MG63 (cell line): ENCODE data around the gene PLVAP. TPM values are rescaled to one million over a fixed set of nuclear protein-coding genes. Genes with fewer than 3 reads are reported as not detected.

Experiments used
- DNase-seq: peaks from one replicate; pipeline ENCODE4 v3.0.0-alpha.2; 2020
- H3K27me3 ChIP-seq: fragments of 250-450 bp; sonication (Bioruptor Pico); 2 replicates; pipeline ENCODE4 v1.5.1; 2020; ENCODE audit warnings: mild to moderate bottlenecking, moderate library complexity
- H3K36me3 ChIP-seq: fragments of 250-450 bp; sonication (Bioruptor Pico); 2 replicates; pipeline ENCODE4 v1.5.1; 2020; ENCODE audit warnings: mild to moderate bottlenecking, moderate library complexity
- H3K4me3 ChIP-seq: fragments of 250-450 bp; sonication (Bioruptor Pico); 2 replicates; pipeline ENCODE4 v1.5.1; 2020; ENCODE audit warnings: mild to moderate bottlenecking, moderate library complexity
- H3K9me3 ChIP-seq: fragments of 250-450 bp; sonication (Bioruptor Pico); 2 replicates; pipeline ENCODE4 v1.5.1; 2020; ENCODE audit warnings: mild to moderate bottlenecking, moderate library complexity
- total RNA-seq: library from RNA; depleted of rRNA; stranded (reverse); fragments of >200 nt; shearing (Covaris generic); gene quantifications from 2 replicates; pipeline ENCODE4 v1.2.3, GENCODE V29; 2014; ENCODE audit warnings: low replicate concordance

Gene PLVAP
- total RNA-seq, 1 experiment from 2014 or later, result not detected

GRCh38 chr19:17404621-17405249 is 27.6 kb upstream of the PLVAP start:
- peak overlapping the region; percentile 66 for H3K4me3 ChIP-seq

DNA sequence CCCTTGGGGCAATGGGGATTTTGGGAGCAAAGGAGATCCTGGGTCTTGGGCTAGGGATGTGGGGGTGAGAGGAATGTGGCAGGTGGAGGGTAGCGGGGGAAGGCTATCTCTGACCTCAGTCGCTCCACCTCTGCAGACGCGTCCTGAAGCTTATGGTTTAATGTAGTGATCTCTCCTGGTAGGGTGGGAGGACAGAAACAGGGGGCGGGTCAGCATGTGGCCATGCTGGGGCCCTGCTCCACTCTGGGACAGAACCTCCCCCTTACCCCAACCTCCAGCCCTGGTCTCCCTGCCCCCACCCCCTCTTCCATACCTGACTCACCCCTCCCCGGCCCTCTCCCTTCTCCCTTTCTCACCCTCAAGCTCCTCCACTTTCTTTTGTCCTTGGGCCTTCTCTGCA is 26.9 kb upstream of the PLVAP start:
- Histone ChIP-seq H3K9me3 (no peaks in the 10 kb centered on the region), H3K36me3 (peaks cover 48% of the 10 kb centered on the region), H3K4me3 (peak overlapping the region; percentile 66), H3K27me3 (no peaks in the 10 kb centered on the region)
- no peak for DNase-seq

More at GRCh38 chr19:17404621-17405249, 27.6 kb upstream of the PLVAP start:
- no peak for DNase-seq
- H3K9me3 ChIP-seq, result no peaks in the 10 kb centered on the region
- peaks cover 44% of the 10 kb centered on the region for H3K36me3 ChIP-seq
- H3K27me3 ChIP-seq, result no peaks in the 10 kb centered on the region

DNA sequence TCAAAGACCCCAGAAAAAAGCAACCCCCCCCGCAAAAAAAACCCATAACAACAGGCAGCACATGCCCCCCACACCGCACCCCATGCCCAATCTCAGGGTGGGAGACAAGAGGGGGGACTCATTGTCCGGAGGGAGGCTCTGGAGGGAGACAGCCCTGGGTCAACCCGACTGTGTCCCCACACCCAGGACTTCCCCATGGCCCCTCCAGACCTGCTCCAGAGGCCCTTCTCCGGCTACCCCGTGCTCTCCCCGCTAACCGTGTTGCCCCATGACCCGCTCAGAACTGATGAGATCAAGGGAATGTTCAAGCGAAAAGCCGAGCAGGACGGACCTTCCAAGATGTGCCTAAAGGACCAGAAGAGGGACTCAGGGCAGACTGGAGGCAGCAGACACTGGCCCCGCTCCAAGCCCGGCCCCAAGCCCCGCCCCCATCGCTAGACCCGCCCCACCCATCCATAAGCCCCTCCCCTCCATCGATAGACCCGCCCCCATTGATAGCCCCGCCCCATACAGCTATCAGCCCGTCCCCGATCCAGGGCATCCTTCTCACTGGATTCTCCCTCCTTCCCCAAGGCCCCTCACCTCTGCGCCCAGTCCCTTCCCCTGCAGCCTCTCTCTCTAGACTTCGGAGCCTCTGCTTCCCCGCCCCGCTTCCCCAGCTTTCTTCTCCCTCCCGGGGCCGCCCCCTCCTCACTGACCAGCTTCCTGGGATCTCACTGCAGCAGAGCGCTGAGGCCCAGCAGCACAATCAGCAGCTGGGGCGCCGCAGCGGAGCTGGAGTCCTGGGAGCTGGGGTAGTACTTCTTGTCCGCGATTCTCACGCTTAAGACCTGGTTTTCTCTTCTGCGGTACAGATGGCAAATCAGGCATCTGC is 26.1 kb upstream of the PLVAP start:
- H3K4me3 ChIP-seq, result no peak overlapping the region; the same call in 1 of the 2 replicates
- H3K36me3 ChIP-seq, result peaks cover 50% of the 10 kb centered on the region
- H3K27me3 ChIP-seq, result no peaks in the 10 kb centered on the region
- no peaks in the 10 kb centered on the region for H3K9me3 ChIP-seq
- DNase-seq, result no peak

DNA sequence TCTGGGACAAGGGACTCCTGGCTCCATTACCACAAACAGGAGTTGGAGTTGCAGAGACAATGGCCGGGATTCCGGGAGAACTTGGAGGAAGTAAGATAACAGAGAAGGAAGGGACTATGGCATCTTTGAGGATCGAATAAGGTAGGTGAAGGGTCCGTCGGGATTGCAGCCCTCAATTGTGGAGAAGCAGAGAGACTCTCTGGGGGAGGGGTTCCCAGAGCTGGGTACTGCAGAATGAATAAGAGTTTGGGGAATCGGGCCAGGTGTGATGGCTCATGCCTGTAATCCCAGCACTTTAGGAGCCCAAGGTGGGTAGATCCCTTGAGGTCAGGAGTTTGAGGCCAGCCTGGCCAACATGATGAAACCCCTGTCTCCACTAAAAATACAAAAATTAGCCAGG is 24.5 kb upstream of the PLVAP start:
- no peak for DNase-seq
- H3K36me3 ChIP-seq, result peaks cover 62% of the 10 kb centered on the region
- no peaks in the 10 kb centered on the region for H3K27me3 ChIP-seq
- H3K9me3 ChIP-seq, result no peaks in the 10 kb centered on the region
- H3K4me3 ChIP-seq, result no peak overlapping the region

DNA sequence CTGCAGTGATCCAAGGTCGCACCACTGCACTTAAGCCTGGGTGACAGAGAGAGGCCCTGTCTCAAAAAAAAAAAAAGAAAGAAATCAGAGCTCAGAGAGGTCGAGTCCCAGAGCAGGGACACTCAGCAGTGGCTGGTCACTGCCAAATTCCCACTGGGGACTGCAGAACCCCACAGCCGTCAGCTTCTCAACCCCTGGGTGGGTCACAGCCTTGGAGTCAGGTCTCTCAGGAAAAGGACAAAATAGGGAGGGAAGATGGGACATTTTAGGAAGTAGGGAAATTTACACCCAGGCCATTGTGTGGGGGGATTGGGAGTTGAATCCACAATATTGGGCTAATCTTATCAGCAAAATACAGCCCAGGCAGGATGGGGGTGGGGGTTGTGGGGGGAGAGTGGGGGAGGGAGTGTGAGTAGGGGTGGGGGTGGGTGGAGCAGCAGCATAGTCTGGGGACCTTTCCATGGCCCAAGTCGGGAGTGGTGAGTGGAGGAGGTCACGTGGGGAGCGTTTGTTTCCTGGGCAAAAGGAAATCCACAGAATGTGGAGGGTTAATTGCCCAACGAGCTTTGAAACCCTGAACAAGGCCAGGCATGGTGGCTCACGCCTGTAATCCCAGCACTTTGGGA is 21.9 kb upstream of the PLVAP start:
- Histone ChIP-seq H3K4me3 (no peak overlapping the region), H3K27me3 (no peaks in the 10 kb centered on the region), H3K36me3 (peaks cover 57% of the 10 kb centered on the region), H3K9me3 (no peaks in the 10 kb centered on the region)
- no peak for DNase-seq

- peak; percentile 76 for DNase-seq
Measured at GRCh38 chr19:17394891-17395415, 17.8 kb upstream of the PLVAP start.

GRCh38 chr19:17393914-17394313 is 16.8 kb upstream of the PLVAP start, which contains the start of gene CCDC194:
CCDC194 (minus strand) TSS chr19:17394196; CDS start chr19:17394158, 38 bp downstream.
- DNase-seq, result no peak
- H3K27me3 ChIP-seq, result peaks cover 12% of the 10 kb centered on the region
- H3K9me3 ChIP-seq, result peaks cover 12% of the 10 kb centered on the region
- no peak within 1 kb of the TSS for H3K4me3 ChIP-seq
- peaks cover 18% of the 10 kb centered on the region for H3K36me3 ChIP-seq

More at GRCh38 chr19:17394891-17395415, 17.8 kb upstream of the PLVAP start:
- Histone ChIP-seq H3K36me3 (peaks cover 25% of the 10 kb centered on the region), H3K4me3 (no peak overlapping the region), H3K9me3 (peaks cover 2% of the 10 kb centered on the region; the same call in 1 of the 2 replicates), H3K27me3 (peaks cover 3% of the 10 kb centered on the region)

GRCh38 chr19:17393002-17393401 is 15.9 kb upstream of the PLVAP start:
- H3K9me3 ChIP-seq, result peaks cover 15% of the 10 kb centered on the region
- peaks cover 14% of the 10 kb centered on the region for H3K36me3 ChIP-seq
- peaks cover 17% of the 10 kb centered on the region for H3K27me3 ChIP-seq
- no peak overlapping the region for H3K4me3 ChIP-seq
- DNase-seq, result peak; percentile 26

DNA sequence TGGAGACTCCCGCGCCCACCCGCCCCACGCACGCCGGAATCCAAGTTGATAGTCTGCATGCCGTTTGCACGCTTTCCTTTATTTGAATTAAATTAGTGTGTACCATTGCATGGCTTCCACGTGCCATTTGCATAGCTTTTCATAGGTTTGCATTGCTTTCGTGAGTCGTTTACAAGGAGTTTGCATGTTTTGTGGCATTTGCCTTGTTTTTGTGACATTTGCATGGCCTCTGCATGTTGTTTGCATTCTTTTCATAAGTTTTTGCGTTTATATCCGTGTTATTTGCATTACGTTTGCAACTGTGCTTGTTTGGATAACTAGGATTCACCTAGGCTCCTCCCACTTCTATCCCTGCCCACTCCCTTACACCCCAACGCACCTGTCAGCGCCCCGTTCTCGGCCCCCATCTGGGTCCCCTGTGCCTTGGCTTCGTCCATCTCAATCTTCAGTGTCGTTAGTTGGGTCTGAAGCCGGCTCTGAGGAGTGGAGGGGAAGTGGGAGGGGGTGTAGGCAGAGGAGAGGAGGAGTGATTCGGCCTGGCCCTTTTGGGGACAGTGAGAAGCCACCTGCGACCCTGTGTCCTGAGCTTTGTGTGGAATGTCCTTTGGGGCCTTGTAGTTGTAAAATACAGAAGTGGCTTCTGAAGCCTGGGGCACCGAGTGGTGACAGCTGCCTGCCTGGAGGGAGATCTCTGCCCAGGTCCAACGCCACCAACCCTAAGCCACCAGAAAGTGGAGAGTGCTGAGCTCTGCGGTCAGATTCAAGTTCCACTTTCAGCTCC is 14.4 kb upstream of the PLVAP start:
- Histone ChIP-seq H3K9me3 (peaks cover 15% of the 10 kb centered on the region), H3K4me3 (peak overlapping the region; percentile 30), H3K27me3 (peaks cover 20% of the 10 kb centered on the region), H3K36me3 (peaks cover 4% of the 10 kb centered on the region; the same call in 1 of the 2 replicates)
- DNase-seq, result no peak

GRCh38 chr19:17390665-17391370 is 13.7 kb upstream of the PLVAP start:
- Histone ChIP-seq H3K9me3 (peaks cover 15% of the 10 kb centered on the region), H3K27me3 (peaks cover 20% of the 10 kb centered on the region), H3K36me3 (peaks cover 4% of the 10 kb centered on the region; the same call in 1 of the 2 replicates), H3K4me3 (peak overlapping the region; percentile 43)
- peak; percentile 96 for DNase-seq

DNA sequence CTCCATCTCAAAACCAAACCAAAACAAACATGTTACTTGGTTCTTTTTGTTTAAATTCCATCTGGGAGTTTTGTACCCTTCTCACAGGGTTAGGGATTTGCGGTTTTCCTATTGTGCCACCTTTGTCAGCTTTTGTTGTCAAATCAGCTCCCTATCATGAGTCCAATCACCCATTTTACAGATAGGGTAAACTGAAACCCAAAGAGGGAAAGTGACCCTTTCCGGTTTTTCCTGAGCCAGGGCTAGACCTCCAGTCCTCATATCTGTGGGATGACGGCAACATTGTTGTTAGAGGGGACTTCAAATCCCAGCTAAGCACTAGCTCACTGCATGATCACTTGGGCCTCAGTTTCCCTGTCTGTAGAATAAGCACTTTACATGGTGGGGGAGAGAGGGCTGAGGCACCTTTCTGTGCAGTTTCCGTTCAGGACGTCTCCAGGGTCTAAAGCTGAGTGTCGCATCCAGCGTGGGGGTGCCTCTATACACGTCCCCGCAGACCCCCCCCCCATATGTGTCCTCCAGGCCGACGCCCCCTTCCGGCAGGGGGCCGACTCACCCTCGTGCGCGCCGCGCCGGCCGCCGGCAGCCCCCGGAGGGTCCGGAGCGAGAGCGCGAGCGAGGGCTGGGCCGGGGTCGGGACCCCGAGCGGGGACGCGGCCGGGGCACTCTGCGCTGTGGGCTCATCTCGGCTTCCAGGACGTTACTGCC is 13.0 kb upstream of the PLVAP start:
- Histone ChIP-seq H3K9me3 (peaks cover 15% of the 10 kb centered on the region), H3K36me3 (no peaks in the 10 kb centered on the region), H3K4me3 (peak overlapping the region; percentile 43), H3K27me3 (peaks cover 20% of the 10 kb centered on the region)
- DNase-seq, result no peak

DNA sequence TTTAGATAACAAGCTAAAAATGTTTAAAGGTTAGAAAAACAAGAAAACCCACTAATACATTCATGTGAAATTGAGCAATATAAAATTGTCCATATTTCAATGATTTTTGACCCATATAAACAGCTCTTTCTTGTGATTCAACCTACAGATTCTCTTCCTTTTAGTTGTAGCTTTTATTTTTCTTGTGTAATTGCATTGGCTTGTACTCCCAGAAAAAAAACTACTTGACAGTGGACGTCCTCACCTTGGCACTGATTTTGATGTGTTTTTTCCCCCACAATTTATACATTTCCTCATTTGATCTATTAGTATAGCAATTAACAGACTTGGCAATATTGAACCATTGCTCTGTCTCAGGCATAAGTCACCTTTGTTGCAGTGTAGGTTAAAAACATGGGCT is 12.1 kb upstream of the PLVAP start:
- Histone ChIP-seq H3K9me3 (peaks cover 15% of the 10 kb centered on the region), H3K4me3 (no peak overlapping the region), H3K36me3 (no peaks in the 10 kb centered on the region), H3K27me3 (peaks cover 20% of the 10 kb centered on the region)
- DNase-seq, result no peak

- Histone ChIP-seq H3K27me3 (peaks cover 20% of the 10 kb centered on the region), H3K4me3 (no peak overlapping the region), H3K36me3 (no peaks in the 10 kb centered on the region), H3K9me3 (peaks cover 15% of the 10 kb centered on the region)
- DNase-seq, result peak; percentile 60
Measured at GRCh38 chr19:17385878-17386611, 8.9 kb upstream of the PLVAP start.

DNA sequence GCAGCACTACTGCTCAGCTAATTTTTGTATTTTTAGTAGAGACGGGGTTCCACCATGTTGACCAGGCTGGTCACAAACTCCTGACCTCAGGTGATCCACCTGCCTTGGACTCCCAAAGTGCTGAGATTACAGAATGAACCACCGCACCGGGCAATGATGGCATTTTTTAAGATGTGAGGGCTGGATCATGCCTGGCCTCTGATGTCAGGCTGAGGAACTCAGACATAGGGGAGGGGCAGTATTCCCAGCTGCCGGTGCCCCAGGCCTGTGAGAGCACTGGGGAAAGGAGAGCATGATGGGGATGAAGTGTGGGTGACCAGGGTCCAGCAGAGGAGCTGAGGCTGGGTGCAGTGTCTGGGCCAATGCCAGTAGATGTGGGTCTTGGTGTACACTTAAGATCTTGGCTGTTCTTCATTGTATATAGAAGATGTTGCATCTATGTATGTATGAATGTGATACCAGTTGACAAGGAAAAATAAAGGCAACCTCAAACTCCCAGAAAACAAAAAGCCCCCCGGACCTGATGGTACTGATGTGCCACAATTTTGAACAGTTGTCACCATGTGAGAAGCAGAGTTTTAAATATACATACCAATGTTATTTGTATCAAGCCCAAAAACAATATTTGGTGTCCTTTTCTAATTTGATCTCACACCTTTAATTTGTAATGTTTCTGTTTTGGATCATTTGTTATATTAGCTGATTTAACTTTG is 3.4 kb upstream of the PLVAP start:
- H3K9me3 ChIP-seq, result peaks cover 4% of the 10 kb centered on the region; the same call in 1 of the 2 replicates
- H3K27me3 ChIP-seq, result no peaks in the 10 kb centered on the region
- DNase-seq, result no peak
- H3K36me3 ChIP-seq, result no peaks in the 10 kb centered on the region
- H3K4me3 ChIP-seq, result no peak overlapping the region
